Sigmoid colon (tissue), 7 donors: ENCODE measurements around the gene FAM135A. TPM values are rescaled to one million over a fixed set of nuclear protein-coding genes. Genes with fewer than 3 reads are reported as not detected.

Experiments
- DNase-seq: peaks from one replicate; pipeline ENCODE4 v3.0.0-alpha.2; 2019
- H3K27ac ChIP-seq, 4 donors: fragments of 200-600 bp; sonication (generic); one replicate each; pipeline ENCODE4 v1.5.1; 2016 to 2019; ENCODE audit warnings: mild to moderate bottlenecking in 1 of 4
- H3K27me3 ChIP-seq, 3 donors: fragments of 200-600 bp; sonication (generic); one replicate each; pipeline ENCODE4 v1.5.1; 2019; ENCODE audit warnings: mild to moderate bottlenecking in 1 of 3
- H3K36me3 ChIP-seq, 4 donors: fragments of 200-600 bp; sonication (generic); one replicate each; pipeline ENCODE4 v1.5.1; 2016 to 2019
- H3K4me1 ChIP-seq, 4 donors: fragments of 200-600 bp; sonication (generic); one replicate each; pipeline ENCODE4 v1.5.1; 2017 to 2019
- H3K4me3 ChIP-seq, 4 donors: fragments of 200-600 bp; sonication (generic); one replicate each; pipeline ENCODE4 v1.5.1; 2017 to 2019; ENCODE audit warnings: mild to moderate bottlenecking in 2 of 4, moderate library complexity in 1 of 4
- H3K9me3 ChIP-seq, 4 donors: fragments of 200-600 bp in 3 of 4; sonication (generic) in 3 of 4; one replicate each; pipeline versions ENCODE4 v1.5.1 to v1.6.1; 2013 to 2019
- EP300 ChIP-seq, 4 donors: sonication (generic); formaldehyde crosslinking; IDR thresholded peaks; one replicate each; pipeline ENCODE4 v1.6.1; 2017; ENCODE audit warnings: antibody characterized with exemption in 4 of 4
- POLR2A ChIP-seq, 2 donors: fragments of 450-650 bp; IDR thresholded peaks; one replicate each; pipeline ENCODE4 v1.6.1; 2016; ENCODE audit warnings: antibody characterized with exemption in 2 of 2, mild to moderate bottlenecking in 2 of 2, moderate library complexity in 2 of 2
- POLR2AphosphoS5 ChIP-seq, 4 donors: sonication (generic); formaldehyde crosslinking; IDR thresholded peaks; one replicate each; pipeline ENCODE4 v1.6.1; 2017; ENCODE audit warnings: antibody characterized with exemption in 4 of 4
- WGBS, 2 donors: extraction: QIAGEN DNeasy Blood & Tissue Kit; methylation state at CpG; one replicate each; pipeline ENCODE4 v1.1.7; 2013; 5-methylcytosine and 5-hydroxymethylcytosine counted together
- intact Hi-C: fragments of 100-400 bp; cut with DNase I; formaldehyde crosslinking; loops from one replicate; pipeline ENCODE4 v1.15.1; 2023
- polyA plus RNA-seq, 3 donors: library from polyadenylated mRNA; stranded (reverse); fragments of 200-250 nt; gene quantifications; one replicate each; pipeline ENCODE4 v1.2.3, GENCODE V29; 2013
- total RNA-seq, 4 donors: library from RNA; depleted of rRNA; stranded (reverse); fragments of >200 nt; gene quantifications; one replicate each; pipeline ENCODE4 v1.1.0, GENCODE V29; 2016
- TF ChIP-seq, protein P1 (sequence below), 4 experiments: fragments of 450-650 bp in 3 of 4; fragments of 200-600 bp in 1 of 4; IDR thresholded peaks; one replicate each; pipeline ENCODE4 v1.5.1; 2016 to 2019; ENCODE audit warnings: antibody characterized with exemption in 4 of 4, mild to moderate bottlenecking in 3 of 4, moderate library complexity in 2 of 4
- donor health status: healthy with polysubstance abuse.
- donor health status: Bipolar disorder and iron deficiency.
- donor health status: healthy.

FAM135A gene
- total and polyA plus RNA-seq, 7 donors, result 15.2 to 31.7 (median 27.7) TPM

DNA sequence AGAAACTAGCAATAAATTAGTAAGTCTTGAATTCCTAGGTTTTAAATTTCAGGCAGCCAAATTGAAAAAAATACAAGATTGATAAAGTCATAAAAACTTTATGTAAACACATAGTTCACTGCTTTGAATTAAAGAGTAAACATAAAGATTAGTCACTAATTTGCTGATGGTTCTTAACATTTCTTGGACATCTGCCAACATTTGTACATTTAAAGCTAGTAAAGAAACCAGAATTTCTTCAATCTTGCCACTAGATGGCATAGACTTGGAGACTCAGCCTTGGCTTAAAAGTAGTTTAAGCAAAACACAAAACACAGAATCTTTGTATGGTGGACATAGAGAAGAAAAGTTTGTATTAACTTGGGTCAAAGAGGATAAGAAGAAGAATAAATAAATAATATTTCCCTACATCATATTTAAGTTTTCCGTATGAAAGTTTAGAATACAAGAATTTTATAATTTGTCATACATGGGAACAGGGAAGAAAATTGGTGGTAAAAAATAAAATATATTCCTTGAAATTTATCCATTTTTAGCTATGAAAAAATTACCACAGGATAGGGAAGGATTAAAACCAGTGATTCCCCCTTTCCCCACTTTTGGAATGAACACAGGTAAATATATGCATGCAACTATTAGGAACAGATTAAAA, 41.7 kb upstream of the FAM135A start:
- Histone ChIP-seq H3K4me1 (no peaks in the 10 kb centered on the region), H3K27ac (no peak overlapping the region), H3K27me3 (no peaks in the 10 kb centered on the region), H3K36me3 (no peaks in the 10 kb centered on the region), H3K4me3 (no peak overlapping the region), H3K9me3 (no peaks in the 10 kb centered on the region)
- WGBS, 2 donors, result 8 to 20% methylated on average over 1 of the region's 1 CpG
- DNase-seq, result no peak
- intact Hi-C loops, result loop anchor here (5.0 kb wide), 1 partner anchor 41 kb away; the partner anchor contains the start of gene FAM135A
- TF ChIP-seq EP300 (IDR thresholded peaks at IDR 0.05) (no peak), POLR2AphosphoS5 (IDR thresholded peaks at IDR 0.05) (peak in 2 of 4 donors; percentile 34 to 47), POLR2A (IDR thresholded peaks at IDR 0.05) (no peak)
- TF ChIP-seq, protein P1, sequence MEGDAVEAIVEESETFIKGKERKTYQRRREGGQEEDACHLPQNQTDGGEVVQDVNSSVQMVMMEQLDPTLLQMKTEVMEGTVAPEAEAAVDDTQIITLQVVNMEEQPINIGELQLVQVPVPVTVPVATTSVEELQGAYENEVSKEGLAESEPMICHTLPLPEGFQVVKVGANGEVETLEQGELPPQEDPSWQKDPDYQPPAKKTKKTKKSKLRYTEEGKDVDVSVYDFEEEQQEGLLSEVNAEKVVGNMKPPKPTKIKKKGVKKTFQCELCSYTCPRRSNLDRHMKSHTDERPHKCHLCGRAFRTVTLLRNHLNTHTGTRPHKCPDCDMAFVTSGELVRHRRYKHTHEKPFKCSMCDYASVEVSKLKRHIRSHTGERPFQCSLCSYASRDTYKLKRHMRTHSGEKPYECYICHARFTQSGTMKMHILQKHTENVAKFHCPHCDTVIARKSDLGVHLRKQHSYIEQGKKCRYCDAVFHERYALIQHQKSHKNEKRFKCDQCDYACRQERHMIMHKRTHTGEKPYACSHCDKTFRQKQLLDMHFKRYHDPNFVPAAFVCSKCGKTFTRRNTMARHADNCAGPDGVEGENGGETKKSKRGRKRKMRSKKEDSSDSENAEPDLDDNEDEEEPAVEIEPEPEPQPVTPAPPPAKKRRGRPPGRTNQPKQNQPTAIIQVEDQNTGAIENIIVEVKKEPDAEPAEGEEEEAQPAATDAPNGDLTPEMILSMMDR (IDR thresholded peaks at IDR 0.05), result peak in 3 of 4 experiments; percentile 53 to 59 (median 57)

DNA sequence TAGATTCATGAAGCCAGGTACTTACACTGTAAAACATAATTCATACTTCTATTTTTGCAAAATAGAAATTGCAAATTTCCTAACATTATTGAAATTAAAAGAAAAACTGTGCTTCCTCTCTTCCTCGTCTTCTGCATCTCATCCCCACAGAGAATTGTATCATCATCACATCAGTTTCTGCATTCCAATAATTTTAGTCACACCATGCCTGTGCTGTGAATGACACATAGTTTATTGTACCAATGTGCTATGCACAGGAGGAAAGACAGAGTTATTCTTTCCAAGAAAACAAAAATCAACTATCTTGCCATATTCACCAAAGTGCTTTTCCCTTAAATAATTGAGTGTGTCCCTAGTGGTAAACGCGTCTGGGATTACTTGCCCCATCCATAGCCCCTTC, 38.1 kb upstream of the FAM135A start:
- no peaks in the 10 kb centered on the region for H3K27me3 ChIP-seq
- intact Hi-C loops, result no loop called here
- no peaks in the 10 kb centered on the region for H3K36me3 ChIP-seq
- DNase-seq, result no peak
- no peaks in the 10 kb centered on the region for H3K4me1 ChIP-seq
- no peak overlapping the region for H3K27ac ChIP-seq
- no peak overlapping the region for H3K4me3 ChIP-seq
- H3K9me3 ChIP-seq, result no peaks in the 10 kb centered on the region
- TF ChIP-seq, protein P1 (IDR thresholded peaks at IDR 0.05), result no peak
- TF ChIP-seq EP300 (IDR thresholded peaks at IDR 0.05) (no peak), POLR2A (IDR thresholded peaks at IDR 0.05) (no peak), POLR2AphosphoS5 (IDR thresholded peaks at IDR 0.05) (no peak)
- 82 to 88% methylated on average over 3 of the region's 3 CpGs for whole genome bisulfite sequencing, 2 donors

DNA sequence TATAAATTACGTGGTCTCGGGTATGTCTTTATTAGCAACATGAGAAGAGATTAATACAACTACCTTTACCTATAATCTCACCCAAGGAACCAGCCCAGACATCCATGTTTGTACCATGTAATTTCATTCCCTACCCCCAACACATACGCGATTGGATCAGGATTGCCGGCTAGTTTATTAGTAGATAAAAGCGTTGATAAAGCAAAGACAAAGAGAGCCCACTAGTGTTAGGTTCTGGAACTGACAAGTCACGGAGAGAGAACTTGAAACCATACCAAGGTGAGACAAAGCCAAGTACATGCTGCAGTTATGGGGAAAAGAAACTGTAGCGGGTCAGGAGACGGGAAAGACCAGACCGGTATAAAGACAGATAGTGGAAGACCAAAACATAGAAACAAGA, 37.4 kb upstream of the FAM135A start:
- Histone ChIP-seq H3K9me3 (no peaks in the 10 kb centered on the region), H3K4me1 (no peaks in the 10 kb centered on the region), H3K27me3 (no peaks in the 10 kb centered on the region), H3K36me3 (no peaks in the 10 kb centered on the region), H3K27ac (no peak overlapping the region), H3K4me3 (no peak overlapping the region)
- intact Hi-C loops, result no loop called here
- no peak for TF ChIP-seq POLR2AphosphoS5 (IDR thresholded peaks at IDR 0.05)
- TF ChIP-seq, protein P1 (IDR thresholded peaks at IDR 0.05), result no peak
- no peak for TF ChIP-seq POLR2A (IDR thresholded peaks at IDR 0.05)
- TF ChIP-seq EP300 (IDR thresholded peaks at IDR 0.05), result no peak
- no peak for DNase-seq
- 91 to 95% methylated on average over 10 of the region's 10 CpGs for WGBS, 2 donors

DNA sequence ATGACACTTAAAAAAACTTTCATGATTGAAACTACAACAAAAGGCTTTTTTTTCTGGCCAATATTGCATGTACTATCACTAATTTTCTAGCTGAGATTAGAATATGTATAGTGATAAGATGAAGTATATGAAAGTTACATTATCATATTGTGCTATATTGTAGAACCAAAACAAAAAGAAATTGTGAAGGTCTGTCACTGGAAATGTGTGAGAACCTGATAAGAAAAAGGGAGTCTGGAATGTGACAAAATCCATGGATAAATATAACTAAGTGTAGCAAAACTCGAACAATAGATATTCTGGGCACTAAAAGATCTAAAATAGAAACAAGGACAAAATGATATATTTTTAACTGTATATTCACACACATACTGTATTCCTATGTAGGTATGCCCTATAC, 36.7 kb upstream of the FAM135A start:
- H3K36me3 ChIP-seq, result no peaks in the 10 kb centered on the region
- intact Hi-C loops, result no loop called here
- TF ChIP-seq POLR2AphosphoS5 (IDR thresholded peaks at IDR 0.05), result no peak
- TF ChIP-seq, protein P1 (IDR thresholded peaks at IDR 0.05), result no peak
- TF ChIP-seq EP300 (IDR thresholded peaks at IDR 0.05), result no peak
- TF ChIP-seq POLR2A (IDR thresholded peaks at IDR 0.05), result no peak
- 74 to 77% methylated on average over 1 of the region's 1 CpG for WGBS, 2 donors
- no peaks in the 10 kb centered on the region for H3K9me3 ChIP-seq
- H3K4me1 ChIP-seq, result no peaks in the 10 kb centered on the region
- H3K4me3 ChIP-seq, result no peak overlapping the region
- H3K27ac ChIP-seq, result no peak overlapping the region
- no peaks in the 10 kb centered on the region for H3K27me3 ChIP-seq
- DNase-seq, result no peak

DNA sequence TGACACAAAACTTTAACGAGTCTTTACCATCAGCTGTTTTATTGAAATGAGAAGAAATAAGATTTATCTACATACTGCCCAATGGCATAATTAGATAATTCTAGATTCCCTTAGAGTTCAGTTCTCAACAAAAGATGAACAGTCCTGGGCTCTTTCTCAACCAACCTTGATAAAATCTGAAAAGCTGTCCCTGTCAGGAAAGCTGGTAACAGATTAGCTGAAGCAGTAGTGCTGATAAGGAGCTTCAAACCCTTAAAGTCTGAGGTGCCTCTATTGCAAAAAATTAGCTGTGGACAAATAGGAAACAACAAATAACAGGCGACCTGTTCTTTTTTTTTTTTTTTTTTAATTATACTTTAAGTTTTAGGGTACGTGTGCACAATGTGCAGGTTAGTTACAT, 35.9 kb upstream of the FAM135A start:
- Histone ChIP-seq H3K9me3 (no peaks in the 10 kb centered on the region), H3K4me1 (no peaks in the 10 kb centered on the region), H3K36me3 (no peaks in the 10 kb centered on the region), H3K27ac (no peak overlapping the region), H3K4me3 (no peak overlapping the region), H3K27me3 (no peaks in the 10 kb centered on the region)
- no peak for DNase-seq
- TF ChIP-seq EP300 (IDR thresholded peaks at IDR 0.05) (no peak), POLR2AphosphoS5 (IDR thresholded peaks at IDR 0.05) (no peak)
- TF ChIP-seq, protein P1 (IDR thresholded peaks at IDR 0.05), result no peak
- intact Hi-C loops, result no loop called here
- 53 to 79% methylated on average over 2 to 3 of the region's 3 CpGs for WGBS, 2 donors
